HEK293 (cell line): ENCODE data around the gene SYT13.

Experiments used
- KLF16 ChIP-seq: fragments of 450-650 bp; formaldehyde crosslinking; IDR thresholded peaks from 2 replicates; pipeline ENCODE4 v1.5.1; 2017; ENCODE audit warnings: missing biosample characterization, missing genetic modification characterization
- ZNF140 ChIP-seq: fragments of 450-650 bp; formaldehyde crosslinking; IDR thresholded peaks from 2 replicates; pipeline ENCODE4 v1.5.1; 2016; ENCODE audit warnings: missing biosample characterization, missing genetic modification characterization
- ZNF184 ChIP-seq: fragments of 450-650 bp; IDR thresholded peaks from 2 replicates; pipeline ENCODE4 v1.5.1; 2018; ENCODE audit warnings: missing biosample characterization, mild to moderate bottlenecking, missing genetic modification characterization
- ZNF202 ChIP-seq: fragments of 450-650 bp; formaldehyde crosslinking; IDR thresholded peaks from 2 replicates; pipeline ENCODE4 v1.5.1; 2016; ENCODE audit warnings: missing biosample characterization, missing genetic modification characterization, borderline replicate concordance
- ZNF274 ChIP-seq, 2 experiments: fragments of 200-500 bp in 1 of 2; fragments of 450-650 bp in 1 of 2; sonication (Bioruptor generic) in 1 of 2; formaldehyde crosslinking in 1 of 2; IDR thresholded peaks; 2 replicates each; pipeline versions ENCODE4 v1.5.1 to v1.6.1; 2014 to 2016; ENCODE audit warnings: borderline replicate concordance in 1 of 2, inconsistent platforms in 1 of 2, low read length in 1 of 2, missing biosample characterization in 1 of 2, missing genetic modification characterization in 1 of 2
- ZNF626 ChIP-seq: fragments of 450-650 bp; sonication (Bioruptor Pico); formaldehyde crosslinking; IDR thresholded peaks from 2 replicates; pipeline ENCODE4 v1.5.1; 2018; ENCODE audit warnings: missing biosample characterization, missing genetic modification characterization, inconsistent platforms
- ZNF670 ChIP-seq: fragments of 450-650 bp; formaldehyde crosslinking; IDR thresholded peaks from 2 replicates; pipeline ENCODE4 v1.5.1; 2016; ENCODE audit warnings: missing biosample characterization, missing genetic modification characterization, low read depth
- TF ChIP-seq, protein P1 (sequence below): fragments of 450-650 bp; formaldehyde crosslinking; IDR thresholded peaks from 2 replicates; pipeline ENCODE4 v1.5.1; 2016; ENCODE audit warnings: missing biosample characterization, missing genetic modification characterization
- TF ChIP-seq, protein P2 (sequence below): fragments of 450-650 bp; formaldehyde crosslinking; IDR thresholded peaks from 2 replicates; pipeline ENCODE4 v1.5.1; 2016; ENCODE audit warnings: missing biosample characterization, missing genetic modification characterization
- TF ChIP-seq, protein P3 (sequence below): fragments of 450-650 bp; formaldehyde crosslinking; IDR thresholded peaks from 2 replicates; pipeline ENCODE4 v1.5.1; 2016; ENCODE audit warnings: missing biosample characterization, missing genetic modification characterization
- TF ChIP-seq, protein P4 (sequence below): fragments of 450-650 bp; formaldehyde crosslinking; IDR thresholded peaks from 2 replicates; pipeline ENCODE4 v1.5.0; 2017; ENCODE audit warnings: missing biosample characterization, missing genetic modification characterization, borderline replicate concordance

DNA sequence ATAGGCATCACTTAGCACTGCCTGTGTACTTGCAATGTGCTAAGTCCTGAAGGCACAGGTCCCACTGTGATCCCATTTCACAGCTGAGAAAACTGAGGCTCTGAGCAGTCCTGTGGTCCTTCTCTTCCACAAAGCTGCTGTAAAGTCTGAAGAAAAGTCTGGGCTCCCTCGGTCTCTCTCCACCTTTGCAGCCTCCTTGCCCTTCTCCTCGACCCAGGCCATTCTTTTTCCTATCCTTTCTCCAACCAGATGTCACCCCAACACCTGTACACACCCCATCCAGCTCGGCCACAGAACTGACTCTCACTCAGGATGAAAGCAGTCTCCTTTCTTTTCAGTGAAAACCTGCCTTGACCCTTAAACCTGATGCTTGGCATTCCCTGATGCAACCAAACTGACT lies 42.6 kb upstream of the SYT13 start:
- TF ChIP-seq, protein P1, sequence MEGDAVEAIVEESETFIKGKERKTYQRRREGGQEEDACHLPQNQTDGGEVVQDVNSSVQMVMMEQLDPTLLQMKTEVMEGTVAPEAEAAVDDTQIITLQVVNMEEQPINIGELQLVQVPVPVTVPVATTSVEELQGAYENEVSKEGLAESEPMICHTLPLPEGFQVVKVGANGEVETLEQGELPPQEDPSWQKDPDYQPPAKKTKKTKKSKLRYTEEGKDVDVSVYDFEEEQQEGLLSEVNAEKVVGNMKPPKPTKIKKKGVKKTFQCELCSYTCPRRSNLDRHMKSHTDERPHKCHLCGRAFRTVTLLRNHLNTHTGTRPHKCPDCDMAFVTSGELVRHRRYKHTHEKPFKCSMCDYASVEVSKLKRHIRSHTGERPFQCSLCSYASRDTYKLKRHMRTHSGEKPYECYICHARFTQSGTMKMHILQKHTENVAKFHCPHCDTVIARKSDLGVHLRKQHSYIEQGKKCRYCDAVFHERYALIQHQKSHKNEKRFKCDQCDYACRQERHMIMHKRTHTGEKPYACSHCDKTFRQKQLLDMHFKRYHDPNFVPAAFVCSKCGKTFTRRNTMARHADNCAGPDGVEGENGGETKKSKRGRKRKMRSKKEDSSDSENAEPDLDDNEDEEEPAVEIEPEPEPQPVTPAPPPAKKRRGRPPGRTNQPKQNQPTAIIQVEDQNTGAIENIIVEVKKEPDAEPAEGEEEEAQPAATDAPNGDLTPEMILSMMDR: no peak
- TF ChIP-seq, protein P2, sequence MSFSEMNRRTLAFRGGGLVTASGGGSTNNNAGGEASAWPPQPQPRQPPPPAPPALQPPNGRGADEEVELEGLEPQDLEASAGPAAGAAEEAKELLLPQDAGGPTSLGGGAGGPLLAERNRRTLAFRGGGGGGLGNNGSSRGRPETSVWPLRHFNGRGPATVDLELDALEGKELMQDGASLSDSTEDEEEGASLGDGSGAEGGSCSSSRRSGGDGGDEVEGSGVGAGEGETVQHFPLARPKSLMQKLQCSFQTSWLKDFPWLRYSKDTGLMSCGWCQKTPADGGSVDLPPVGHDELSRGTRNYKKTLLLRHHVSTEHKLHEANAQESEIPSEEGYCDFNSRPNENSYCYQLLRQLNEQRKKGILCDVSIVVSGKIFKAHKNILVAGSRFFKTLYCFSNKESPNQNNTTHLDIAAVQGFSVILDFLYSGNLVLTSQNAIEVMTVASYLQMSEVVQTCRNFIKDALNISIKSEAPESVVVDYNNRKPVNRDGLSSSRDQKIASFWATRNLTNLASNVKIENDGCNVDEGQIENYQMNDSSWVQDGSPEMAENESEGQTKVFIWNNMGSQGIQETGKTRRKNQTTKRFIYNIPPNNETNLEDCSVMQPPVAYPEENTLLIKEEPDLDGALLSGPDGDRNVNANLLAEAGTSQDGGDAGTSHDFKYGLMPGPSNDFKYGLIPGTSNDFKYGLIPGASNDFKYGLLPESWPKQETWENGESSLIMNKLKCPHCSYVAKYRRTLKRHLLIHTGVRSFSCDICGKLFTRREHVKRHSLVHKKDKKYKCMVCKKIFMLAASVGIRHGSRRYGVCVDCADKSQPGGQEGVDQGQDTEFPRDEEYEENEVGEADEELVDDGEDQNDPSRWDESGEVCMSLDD (tag by site-specific recombination): no peak
- TF ChIP-seq ZNF184 (tag by site-specific recombination): no peak
- TF ChIP-seq, protein P3, sequence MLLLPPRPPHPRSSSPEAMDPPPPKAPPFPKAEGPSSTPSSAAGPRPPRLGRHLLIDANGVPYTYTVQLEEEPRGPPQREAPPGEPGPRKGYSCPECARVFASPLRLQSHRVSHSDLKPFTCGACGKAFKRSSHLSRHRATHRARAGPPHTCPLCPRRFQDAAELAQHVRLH (tag by site-specific recombination): no peak
- TF ChIP-seq ZNF626: no peak
- TF ChIP-seq, protein P4, sequence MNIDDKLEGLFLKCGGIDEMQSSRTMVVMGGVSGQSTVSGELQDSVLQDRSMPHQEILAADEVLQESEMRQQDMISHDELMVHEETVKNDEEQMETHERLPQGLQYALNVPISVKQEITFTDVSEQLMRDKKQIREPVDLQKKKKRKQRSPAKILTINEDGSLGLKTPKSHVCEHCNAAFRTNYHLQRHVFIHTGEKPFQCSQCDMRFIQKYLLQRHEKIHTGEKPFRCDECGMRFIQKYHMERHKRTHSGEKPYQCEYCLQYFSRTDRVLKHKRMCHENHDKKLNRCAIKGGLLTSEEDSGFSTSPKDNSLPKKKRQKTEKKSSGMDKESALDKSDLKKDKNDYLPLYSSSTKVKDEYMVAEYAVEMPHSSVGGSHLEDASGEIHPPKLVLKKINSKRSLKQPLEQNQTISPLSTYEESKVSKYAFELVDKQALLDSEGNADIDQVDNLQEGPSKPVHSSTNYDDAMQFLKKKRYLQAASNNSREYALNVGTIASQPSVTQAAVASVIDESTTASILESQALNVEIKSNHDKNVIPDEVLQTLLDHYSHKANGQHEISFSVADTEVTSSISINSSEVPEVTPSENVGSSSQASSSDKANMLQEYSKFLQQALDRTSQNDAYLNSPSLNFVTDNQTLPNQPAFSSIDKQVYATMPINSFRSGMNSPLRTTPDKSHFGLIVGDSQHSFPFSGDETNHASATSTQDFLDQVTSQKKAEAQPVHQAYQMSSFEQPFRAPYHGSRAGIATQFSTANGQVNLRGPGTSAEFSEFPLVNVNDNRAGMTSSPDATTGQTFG (tag by site-specific recombination): no peak
- no peak for TF ChIP-seq ZNF670
- no peak for TF ChIP-seq ZNF140
- TF ChIP-seq KLF16: no peak
- no peak for TF ChIP-seq ZNF202 (tag by site-specific recombination)
- TF ChIP-seq ZNF274 (IDR thresholded peaks at IDR 0.05; ENCODE audit: low read length): no peak
- no peak for TF ChIP-seq ZNF274 (tag by site-specific recombination; IDR thresholded peaks at IDR 0.05; ENCODE audit: borderline replicate concordance)
